ENCODE results near the gene ETV6.

DNA sequence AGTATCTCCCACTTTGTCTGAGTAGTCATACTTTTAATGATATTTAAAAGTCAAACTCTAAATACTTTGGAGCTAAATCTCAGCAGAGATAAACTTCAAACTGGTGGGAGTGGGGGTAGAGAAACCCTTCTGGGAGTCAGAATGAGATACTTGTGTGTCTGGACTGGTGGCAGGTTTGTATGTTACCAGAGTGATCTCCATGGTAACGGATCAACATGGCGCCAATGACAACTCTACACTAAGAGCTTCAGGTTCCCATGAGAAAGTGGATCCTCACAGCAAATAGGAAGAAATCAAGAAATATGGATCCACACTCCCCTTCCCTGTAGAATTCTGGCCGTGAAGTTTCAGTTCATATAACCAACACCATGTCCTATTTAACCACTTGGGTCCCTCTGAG is 121.9 kb downstream of the ETV6 start:
- TF ChIP-seq, protein P1, sequence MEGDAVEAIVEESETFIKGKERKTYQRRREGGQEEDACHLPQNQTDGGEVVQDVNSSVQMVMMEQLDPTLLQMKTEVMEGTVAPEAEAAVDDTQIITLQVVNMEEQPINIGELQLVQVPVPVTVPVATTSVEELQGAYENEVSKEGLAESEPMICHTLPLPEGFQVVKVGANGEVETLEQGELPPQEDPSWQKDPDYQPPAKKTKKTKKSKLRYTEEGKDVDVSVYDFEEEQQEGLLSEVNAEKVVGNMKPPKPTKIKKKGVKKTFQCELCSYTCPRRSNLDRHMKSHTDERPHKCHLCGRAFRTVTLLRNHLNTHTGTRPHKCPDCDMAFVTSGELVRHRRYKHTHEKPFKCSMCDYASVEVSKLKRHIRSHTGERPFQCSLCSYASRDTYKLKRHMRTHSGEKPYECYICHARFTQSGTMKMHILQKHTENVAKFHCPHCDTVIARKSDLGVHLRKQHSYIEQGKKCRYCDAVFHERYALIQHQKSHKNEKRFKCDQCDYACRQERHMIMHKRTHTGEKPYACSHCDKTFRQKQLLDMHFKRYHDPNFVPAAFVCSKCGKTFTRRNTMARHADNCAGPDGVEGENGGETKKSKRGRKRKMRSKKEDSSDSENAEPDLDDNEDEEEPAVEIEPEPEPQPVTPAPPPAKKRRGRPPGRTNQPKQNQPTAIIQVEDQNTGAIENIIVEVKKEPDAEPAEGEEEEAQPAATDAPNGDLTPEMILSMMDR (IDR thresholded peaks at IDR 0.05) = no peak
- TF ChIP-seq POLR2A (IDR thresholded peaks at IDR 0.05) = no peak
